ENCODE data around the gene DPM2. TPM values are rescaled to one million over a fixed set of nuclear protein-coding genes. Genes with fewer than 3 reads are reported as not detected.

Gene DPM2
- total RNA-seq, 2 donors from 2014 or later, result 22.8 to 23.6 TPM

DNA sequence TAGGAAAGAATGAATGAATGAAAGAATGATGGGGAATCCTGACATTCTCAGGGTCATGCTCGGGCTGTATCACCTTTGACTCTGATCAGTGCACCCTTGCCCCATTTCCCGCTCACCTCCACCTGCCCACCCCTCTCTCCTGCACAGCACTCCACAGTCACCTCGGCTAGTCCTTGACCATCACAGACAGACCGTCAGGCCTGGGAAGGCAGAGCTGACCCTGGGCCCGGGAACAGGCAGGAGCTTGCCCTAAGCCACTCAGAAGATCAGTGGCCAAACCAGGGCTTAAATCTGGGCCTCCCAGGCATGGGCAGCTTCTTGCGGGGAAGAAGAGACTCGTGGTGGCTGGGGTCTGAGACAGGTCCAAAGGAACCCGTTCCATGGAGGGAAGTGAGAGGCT is 41.8 kb downstream of the DPM2 start:
- intact Hi-C loops (cut with DNase I), result no loop called here
- no peak for DNase-seq (ENCODE audit: low spot score)

DNA sequence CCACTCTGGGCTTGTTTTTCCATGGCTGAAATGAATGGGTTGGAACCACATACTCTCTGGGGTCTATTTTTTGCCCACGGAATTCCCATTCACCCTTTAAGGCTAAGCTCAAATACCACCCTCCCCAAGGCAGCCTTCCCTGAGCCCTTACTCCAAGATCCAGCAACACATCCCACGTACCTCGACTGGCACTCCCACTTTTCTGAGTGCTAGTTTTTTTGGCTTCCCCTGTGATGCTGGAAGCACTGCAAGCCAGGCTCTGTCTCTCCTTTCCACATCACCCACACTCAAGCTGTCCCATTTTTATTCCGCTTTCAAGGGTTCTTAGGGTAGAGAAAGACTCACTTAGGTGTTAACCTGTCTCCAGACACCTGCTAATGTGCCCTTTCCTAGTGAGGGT is 44.3 kb downstream of the DPM2 start:
- no peak for DNase-seq (ENCODE audit: low spot score)
- intact Hi-C loops (cut with DNase I), result no loop called here

DNA sequence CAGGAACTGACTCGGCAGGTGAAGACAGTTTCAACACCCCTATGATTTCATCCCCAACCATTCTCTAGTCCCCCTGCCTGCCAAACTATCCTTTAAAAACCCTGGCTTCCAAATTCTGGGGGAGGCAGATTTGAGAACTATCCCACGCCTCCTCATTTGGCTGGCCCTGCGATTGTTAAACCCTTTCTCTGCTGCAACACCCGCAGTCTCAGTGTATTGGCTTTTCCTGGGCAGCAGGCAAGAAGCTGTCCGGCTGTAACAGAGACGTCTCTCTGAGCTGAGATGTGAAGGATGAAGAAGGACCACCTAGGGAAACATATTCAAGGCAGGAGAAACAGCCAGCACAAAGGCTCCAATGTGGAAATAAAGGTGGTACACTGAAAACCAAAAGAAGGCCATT is 44.8 kb downstream of the DPM2 start:
- DNase-seq (ENCODE audit: low spot score), result no peak
- intact Hi-C loops (cut with DNase I), result no loop called here

DNA sequence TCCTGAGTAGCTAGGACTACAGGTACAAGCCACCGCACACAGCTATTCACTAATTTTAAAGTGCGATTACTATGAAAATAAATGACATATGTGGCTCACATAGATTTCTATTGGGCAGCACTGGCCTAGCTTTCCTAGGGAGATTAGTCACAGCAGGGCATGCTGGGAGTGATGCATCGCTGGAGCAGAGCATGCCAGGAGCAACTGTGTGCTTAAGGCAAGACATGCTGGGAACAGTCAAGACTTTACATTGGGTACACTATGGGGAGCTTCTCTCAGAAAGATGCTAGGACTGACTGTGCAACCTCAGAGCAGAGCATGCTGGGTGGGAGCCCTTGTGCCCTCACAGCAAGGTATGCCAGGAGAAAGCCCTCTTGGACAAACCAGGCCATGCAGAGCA is 47.6 kb downstream of the DPM2 start:
- intact Hi-C loops (cut with DNase I), result no loop called here
- no peak for DNase-seq (ENCODE audit: low spot score)

DNA sequence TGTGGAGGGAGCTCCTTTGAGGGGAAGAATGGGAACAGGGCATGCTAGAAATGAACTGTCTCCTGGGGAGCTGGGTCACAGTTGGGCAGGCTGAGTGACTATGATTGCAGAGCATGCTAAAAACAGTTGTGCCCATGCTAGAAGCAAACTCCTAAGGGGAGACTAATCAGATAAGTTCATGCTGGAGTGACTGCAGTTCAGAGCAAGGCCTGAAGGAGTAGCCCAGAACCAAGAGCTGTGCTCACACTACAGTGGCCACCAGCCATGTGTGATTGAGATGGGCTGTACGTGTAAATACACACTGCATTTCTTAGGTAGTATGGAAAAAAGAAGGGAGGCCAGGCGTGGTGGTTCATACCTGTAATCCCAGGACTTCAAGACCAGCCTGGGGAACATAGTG is 49.9 kb downstream of the DPM2 start:
- intact Hi-C loops (cut with DNase I), result no loop called here

DNA sequence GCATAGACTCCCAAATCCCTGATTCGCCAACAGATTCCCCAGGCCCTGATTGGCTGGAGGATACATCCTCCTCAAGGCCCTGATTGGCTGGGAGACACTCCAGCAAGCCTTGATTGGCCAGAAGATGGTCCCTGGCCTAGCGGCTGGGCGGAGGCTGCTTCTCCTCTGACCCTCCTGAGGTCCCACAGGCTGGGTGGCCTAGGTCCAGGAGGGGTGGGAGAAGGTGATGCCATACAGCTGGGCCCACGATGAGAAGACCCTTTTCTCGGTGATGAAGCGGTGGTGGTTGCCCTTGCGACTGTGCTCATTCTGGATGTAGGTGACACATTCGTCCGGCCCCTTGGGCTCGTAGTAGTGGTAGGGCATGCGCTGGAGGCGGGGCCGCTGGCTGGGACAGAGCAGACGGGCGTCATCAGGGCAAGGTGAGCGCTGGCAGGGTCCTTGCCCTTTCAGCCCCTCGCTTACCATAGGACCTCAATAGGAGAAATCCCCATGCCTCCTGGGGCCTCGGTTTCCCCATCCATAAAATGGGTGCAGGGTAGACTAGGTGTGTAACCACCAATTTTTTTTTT is 51.2 kb downstream of the DPM2 start:
- intact Hi-C loops (cut with DNase I), result no loop called here
- no peak for DNase-seq (ENCODE audit: low spot score)

More for the DNA sequence above, 49.9 kb downstream of the DPM2 start:
- no peak for DNase-seq (ENCODE audit: low spot score)

DNA sequence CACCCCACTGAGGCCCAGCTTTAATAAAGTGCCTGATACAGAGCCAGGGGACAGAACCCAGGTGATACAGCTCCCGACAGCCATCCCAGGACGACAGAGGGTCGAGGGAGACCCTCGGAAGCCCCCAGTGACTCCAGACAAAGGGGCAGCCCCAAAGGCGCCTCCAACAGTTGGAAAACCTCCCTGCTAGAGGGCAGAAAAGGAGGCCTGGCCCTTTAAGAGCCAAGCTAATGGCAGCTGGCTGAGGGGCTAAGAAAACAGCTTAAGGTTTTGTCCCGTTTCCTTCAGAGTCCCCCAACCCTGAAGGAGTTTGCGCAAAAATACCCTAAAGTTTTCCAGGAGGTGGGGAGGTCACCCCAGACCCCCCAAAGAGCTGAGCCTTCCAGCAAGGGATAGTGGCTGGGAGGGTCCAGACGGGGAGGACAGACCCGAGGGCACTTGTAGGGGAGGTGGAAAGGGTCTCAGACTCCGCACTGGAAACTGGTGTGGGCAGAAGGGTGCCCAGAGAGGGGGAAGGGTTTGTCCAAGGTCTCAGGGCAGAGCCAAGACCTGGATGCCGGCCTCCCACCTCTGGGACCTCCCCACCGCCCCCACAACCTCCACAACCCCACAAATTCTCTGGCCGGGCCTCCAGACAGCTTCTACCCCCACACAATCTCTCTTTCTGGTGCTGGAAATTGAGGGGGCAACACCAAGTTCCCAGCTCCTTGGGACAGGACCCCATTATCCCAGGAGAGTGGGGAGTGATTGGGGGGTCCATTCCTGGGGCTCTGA is 52.0 kb downstream of the DPM2 start:
- intact Hi-C loops (cut with DNase I), result no loop called here
- no peak for DNase-seq (ENCODE audit: low spot score)

Other genes starting within 250 kb of the DPM2 start
- under 1 TPM; 0.14 TPM for gene CFAP157, start 230.9 kb downstream of the DPM2 start, total RNA-seq
- gene PTRH1, start 222.2 kb downstream of the DPM2 start, total RNA-seq, result 1 to 10 TPM; 8.7 to 9.1 TPM
- under 1 TPM; 0.09 to 0.14 TPM for gene TTC16, start 221.8 kb downstream of the DPM2 start, total RNA-seq
- 1 to 10 TPM; 4.9 to 8.2 TPM for gene TOR2A, start 202.6 kb downstream of the DPM2 start, total RNA-seq
- gene SH2D3C, start 159.2 kb downstream of the DPM2 start, total RNA-seq, result 10 to 100 TPM; 13.7 to 18.9 TPM
- gene CDK9, start 151.8 kb downstream of the DPM2 start, total RNA-seq, result 10 to 100 TPM; 56.5 to 71.0 TPM
- gene FPGS, start 135.0 kb downstream of the DPM2 start, total RNA-seq, result 10 to 100 TPM; 35.5 to 55.1 TPM
- 100 to 1,000 TPM; 189 to 217 TPM for gene ENG, start 83.2 kb downstream of the DPM2 start, total RNA-seq
- 10 to 100 TPM; 65.7 to 67.0 TPM for gene AK1, start 60.2 kb downstream of the DPM2 start, total RNA-seq
- gene ST6GALNAC6, start 38.3 kb downstream of the DPM2 start, total RNA-seq, result 100 to 1,000 TPM in 1 of 2 donors, 10 to 100 TPM in 1; 74.8 to 102 TPM
- gene ST6GALNAC4, start 20.8 kb downstream of the DPM2 start, total RNA-seq, result 10 to 100 TPM; 27.7 to 32.7 TPM
- gene PIP5KL1, start 7.1 kb downstream of the DPM2 start, total RNA-seq, result 1 to 10 TPM; 1.2 to 1.3 TPM
- 10 to 100 TPM; 54.3 to 56.9 TPM for gene EEIG1, start 43.1 kb upstream of the DPM2 start, total RNA-seq
- 1 to 10 TPM; 6.0 to 7.1 TPM for gene NAIF1, start 129.5 kb upstream of the DPM2 start, total RNA-seq
- 10 to 100 TPM; 22.9 to 35.2 TPM for gene SLC25A25, start 130.4 kb upstream of the DPM2 start, total RNA-seq
- 10 to 100 TPM; 38.6 to 38.9 TPM for gene PTGES2, start 189.9 kb upstream of the DPM2 start, total RNA-seq
- gene LCN2, start 211.6 kb upstream of the DPM2 start, total RNA-seq, result under 1 TPM; 0.67 to 0.69 TPM
- 10 to 100 TPM; 41.9 to 49.1 TPM for gene BBLN, start 222.4 kb upstream of the DPM2 start, total RNA-seq